HCT116 (cell line): ENCODE results near the gene DIP2C.

ENCODE experiments used
- CTCF ChIP-seq, 3 experiments: fragments of 200-600 bp in 1 of 3; sonication (generic) in 1 of 3; IDR thresholded peaks in 2 of 3; conservative IDR thresholded peaks in 1 of 3; 2 replicates each; pipeline ENCODE4 v1.5.1; 2012 to 2017; ENCODE audit warnings: low read depth in 2 of 3, low read length in 2 of 3, antibody characterized with exemption in 1 of 3, borderline replicate concordance in 1 of 3, control low read depth in 1 of 3, mild to moderate bottlenecking in 1 of 3, mixed read lengths in 1 of 3, mixed run types in 1 of 3, moderate library complexity in 1 of 3; ENCODE audit not compliant: insufficient read depth in 1 of 3
- EGR1 ChIP-seq: IDR thresholded peaks from 2 replicates; pipeline ENCODE4 v1.6.1; 2012; ENCODE audit warnings: low read depth
- ELF1 ChIP-seq: IDR thresholded peaks from 2 replicates; pipeline ENCODE4 v1.6.1; 2012; ENCODE audit warnings: low read depth, borderline replicate concordance
- POLR2AphosphoS5 ChIP-seq: IDR thresholded peaks from 2 replicates; pipeline ENCODE4 v1.6.1; 2011; ENCODE audit warnings: mild to moderate bottlenecking, low read depth, low read length, moderate library complexity
- RAD21 ChIP-seq: IDR thresholded peaks from 2 replicates; pipeline ENCODE4 v1.6.1; 2012; ENCODE audit warnings: low read depth, mild to moderate bottlenecking
- SP1 ChIP-seq: IDR thresholded peaks from 2 replicates; pipeline ENCODE4 v1.6.1; 2012; ENCODE audit warnings: low read depth
- ZNF274 ChIP-seq: fragments of 200-500 bp; sonication (Bioruptor generic); IDR thresholded peaks from 2 replicates; pipeline ENCODE4 v1.6.1; 2014; ENCODE audit warnings: mild to moderate bottlenecking, low read depth, low read length, inconsistent platforms
- TF ChIP-seq, protein P1 (sequence below): IDR thresholded peaks from 2 replicates; pipeline ENCODE4 v1.6.1; 2012; ENCODE audit warnings: low read depth
- TF ChIP-seq, protein P2 (sequence below): IDR thresholded peaks from 2 replicates; pipeline ENCODE4 v1.6.1; 2012

DNA sequence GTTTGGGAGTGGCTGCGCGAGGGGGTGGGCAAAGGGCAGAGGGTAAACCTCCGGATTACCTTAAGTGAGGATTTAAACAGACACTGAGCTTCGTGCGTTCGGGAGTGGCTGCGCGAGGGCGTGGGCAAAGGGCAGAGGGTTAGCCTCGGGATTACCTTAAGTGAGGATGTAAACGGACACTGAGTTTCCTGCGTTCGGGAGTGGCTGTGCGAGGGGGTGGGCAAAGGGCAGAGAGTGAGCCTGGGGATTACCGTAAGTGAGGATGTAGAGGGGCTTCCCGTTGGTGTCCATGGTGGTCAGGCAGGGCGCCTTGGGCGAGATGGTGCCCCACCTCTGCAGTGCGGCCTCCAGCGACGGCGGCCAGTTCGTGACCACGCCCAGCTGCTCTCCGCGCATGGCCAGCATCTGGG, 275.8 kb downstream of the DIP2C start:
- TF ChIP-seq CTCF (IDR thresholded peaks at IDR 0.05 in 2 of 3, conservative IDR thresholded peaks at IDR 0.05 in 1 of 3; ENCODE audit: borderline replicate concordance in 1 of 3, insufficient read depth in 1 of 3, low read depth in 2 of 3, low read length in 2 of 3) (no peak), EGR1 (no peak), ZNF274 (no peak), RAD21 (no peak), ELF1 (no peak), SP1 (no peak), POLR2AphosphoS5 (no peak)
- TF ChIP-seq, protein P1, sequence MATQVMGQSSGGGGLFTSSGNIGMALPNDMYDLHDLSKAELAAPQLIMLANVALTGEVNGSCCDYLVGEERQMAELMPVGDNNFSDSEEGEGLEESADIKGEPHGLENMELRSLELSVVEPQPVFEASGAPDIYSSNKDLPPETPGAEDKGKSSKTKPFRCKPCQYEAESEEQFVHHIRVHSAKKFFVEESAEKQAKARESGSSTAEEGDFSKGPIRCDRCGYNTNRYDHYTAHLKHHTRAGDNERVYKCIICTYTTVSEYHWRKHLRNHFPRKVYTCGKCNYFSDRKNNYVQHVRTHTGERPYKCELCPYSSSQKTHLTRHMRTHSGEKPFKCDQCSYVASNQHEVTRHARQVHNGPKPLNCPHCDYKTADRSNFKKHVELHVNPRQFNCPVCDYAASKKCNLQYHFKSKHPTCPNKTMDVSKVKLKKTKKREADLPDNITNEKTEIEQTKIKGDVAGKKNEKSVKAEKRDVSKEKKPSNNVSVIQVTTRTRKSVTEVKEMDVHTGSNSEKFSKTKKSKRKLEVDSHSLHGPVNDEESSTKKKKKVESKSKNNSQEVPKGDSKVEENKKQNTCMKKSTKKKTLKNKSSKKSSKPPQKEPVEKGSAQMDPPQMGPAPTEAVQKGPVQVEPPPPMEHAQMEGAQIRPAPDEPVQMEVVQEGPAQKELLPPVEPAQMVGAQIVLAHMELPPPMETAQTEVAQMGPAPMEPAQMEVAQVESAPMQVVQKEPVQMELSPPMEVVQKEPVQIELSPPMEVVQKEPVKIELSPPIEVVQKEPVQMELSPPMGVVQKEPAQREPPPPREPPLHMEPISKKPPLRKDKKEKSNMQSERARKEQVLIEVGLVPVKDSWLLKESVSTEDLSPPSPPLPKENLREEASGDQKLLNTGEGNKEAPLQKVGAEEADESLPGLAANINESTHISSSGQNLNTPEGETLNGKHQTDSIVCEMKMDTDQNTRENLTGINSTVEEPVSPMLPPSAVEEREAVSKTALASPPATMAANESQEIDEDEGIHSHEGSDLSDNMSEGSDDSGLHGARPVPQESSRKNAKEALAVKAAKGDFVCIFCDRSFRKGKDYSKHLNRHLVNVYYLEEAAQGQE: no peak
- TF ChIP-seq, protein P2, sequence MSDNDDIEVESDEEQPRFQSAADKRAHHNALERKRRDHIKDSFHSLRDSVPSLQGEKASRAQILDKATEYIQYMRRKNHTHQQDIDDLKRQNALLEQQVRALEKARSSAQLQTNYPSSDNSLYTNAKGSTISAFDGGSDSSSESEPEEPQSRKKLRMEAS: no peak
